Stomach smooth muscle (tissue), 2 donors: ENCODE measurements around the gene NAP1L4.

Experiments
- H3K27ac ChIP-seq: one replicate; pipeline ENCODE4 v1.7.0; 2013; ENCODE audit warnings: mild to moderate bottlenecking, low read length, inconsistent platforms
- H3K27me3 ChIP-seq, 2 donors: one replicate each; pipeline ENCODE4 v1.7.0; 2013; ENCODE audit warnings: low read length in 2 of 2; ENCODE audit not compliant: insufficient read depth in 2 of 2, control insufficient read depth in 1 of 2
- H3K36me3 ChIP-seq, 2 donors: one replicate each; pipeline ENCODE4 v1.7.0; 2013; ENCODE audit warnings: low read length in 2 of 2; ENCODE audit not compliant: control insufficient read depth in 2 of 2, insufficient read depth in 2 of 2
- H3K4me1 ChIP-seq: one replicate; pipeline ENCODE4 v1.7.0; 2013; ENCODE audit warnings: low read length; ENCODE audit not compliant: control insufficient read depth, insufficient read depth
- H3K4me3 ChIP-seq, 2 donors: one replicate each; pipeline ENCODE4 v1.7.0; 2013; ENCODE audit warnings: low read length in 2 of 2
- H3K9ac ChIP-seq, 2 donors: one replicate each; pipeline ENCODE4 v1.7.0; 2013; ENCODE audit warnings: low read length in 2 of 2, mild to moderate bottlenecking in 1 of 2
- H3K9me3 ChIP-seq, 2 donors: one replicate each; pipeline ENCODE4 v1.7.0; 2013; ENCODE audit warnings: low read length in 2 of 2; ENCODE audit not compliant: control insufficient read depth in 2 of 2
- donor health status: healthy.
- donor health status: Pancreatic carcinoma.

NAP1L4 gene

DNA sequence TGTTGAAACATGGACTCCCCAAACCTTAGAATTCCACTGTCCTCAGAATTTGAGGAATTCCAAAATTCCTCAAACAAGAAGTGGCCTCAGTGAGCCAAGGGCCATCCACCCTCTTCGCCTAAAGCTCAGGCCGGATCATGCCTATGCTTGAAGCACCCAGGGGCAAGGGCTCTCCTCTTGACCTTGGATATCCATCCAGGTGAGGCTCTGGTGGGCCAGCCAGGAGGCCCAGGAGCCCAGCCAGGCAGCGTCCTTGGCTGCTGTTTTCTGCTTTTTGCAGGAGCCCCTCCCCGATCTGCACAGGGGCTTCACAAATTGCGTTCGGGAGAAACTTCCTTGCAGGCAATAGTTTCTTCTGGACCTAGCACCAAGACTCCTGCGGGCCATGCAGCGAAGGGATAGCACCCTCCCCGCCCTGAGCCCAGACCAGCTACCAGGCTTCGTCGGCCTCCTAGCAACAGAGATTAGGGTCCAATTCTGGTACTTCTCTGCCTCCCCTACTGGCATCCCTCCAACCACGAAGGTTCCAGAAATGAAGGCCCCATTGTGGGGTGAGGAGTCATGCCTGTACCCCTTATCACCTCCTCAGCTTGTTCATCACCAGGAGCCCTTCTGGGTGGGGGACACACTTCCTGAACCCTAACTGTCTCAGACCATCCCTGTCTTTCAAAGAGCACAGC, 64.9 kb downstream of the NAP1L4 start:
- Histone ChIP-seq H3K27me3 (peaks cover 8 to 40% of the 10 kb centered on the region in 2 donors), H3K4me1 (peaks cover 27% of the 10 kb centered on the region), H3K4me3 (no peak overlapping the region), H3K27ac (no peak overlapping the region), H3K36me3 (no peaks in the 10 kb centered on the region), H3K9ac (no peak overlapping the region), H3K9me3 (no peaks in the 10 kb centered on the region)

DNA sequence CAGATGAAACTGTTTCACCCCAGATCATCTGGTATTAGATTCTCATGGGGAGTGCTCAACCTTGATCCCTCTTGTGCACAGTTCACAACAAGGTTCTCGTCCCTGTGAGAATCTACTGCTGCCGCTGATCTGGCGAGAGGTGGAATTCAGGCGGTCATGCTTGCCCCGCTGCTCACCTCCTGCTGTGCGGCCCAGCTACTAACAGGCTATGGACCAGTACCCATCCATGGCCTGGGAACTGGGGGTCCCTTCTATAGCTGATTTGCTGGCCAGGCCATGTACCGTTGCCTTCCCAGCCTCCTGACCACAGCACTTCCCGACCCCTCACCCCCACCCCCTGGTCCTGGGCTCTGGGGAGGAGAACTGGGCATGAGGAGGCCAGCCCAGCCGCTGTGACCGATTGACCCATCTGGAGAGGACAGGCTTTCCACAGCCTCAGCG, 65.5 kb downstream of the NAP1L4 start:
- H3K27ac ChIP-seq, result no peak overlapping the region
- no peaks in the 10 kb centered on the region for H3K36me3 ChIP-seq
- H3K9ac ChIP-seq, result no peak overlapping the region
- H3K9me3 ChIP-seq, result no peaks in the 10 kb centered on the region
- H3K4me1 ChIP-seq, result peaks cover 27% of the 10 kb centered on the region
- H3K4me3 ChIP-seq, result no peak overlapping the region
- peaks cover 8 to 40% of the 10 kb centered on the region in 2 donors for H3K27me3 ChIP-seq

DNA sequence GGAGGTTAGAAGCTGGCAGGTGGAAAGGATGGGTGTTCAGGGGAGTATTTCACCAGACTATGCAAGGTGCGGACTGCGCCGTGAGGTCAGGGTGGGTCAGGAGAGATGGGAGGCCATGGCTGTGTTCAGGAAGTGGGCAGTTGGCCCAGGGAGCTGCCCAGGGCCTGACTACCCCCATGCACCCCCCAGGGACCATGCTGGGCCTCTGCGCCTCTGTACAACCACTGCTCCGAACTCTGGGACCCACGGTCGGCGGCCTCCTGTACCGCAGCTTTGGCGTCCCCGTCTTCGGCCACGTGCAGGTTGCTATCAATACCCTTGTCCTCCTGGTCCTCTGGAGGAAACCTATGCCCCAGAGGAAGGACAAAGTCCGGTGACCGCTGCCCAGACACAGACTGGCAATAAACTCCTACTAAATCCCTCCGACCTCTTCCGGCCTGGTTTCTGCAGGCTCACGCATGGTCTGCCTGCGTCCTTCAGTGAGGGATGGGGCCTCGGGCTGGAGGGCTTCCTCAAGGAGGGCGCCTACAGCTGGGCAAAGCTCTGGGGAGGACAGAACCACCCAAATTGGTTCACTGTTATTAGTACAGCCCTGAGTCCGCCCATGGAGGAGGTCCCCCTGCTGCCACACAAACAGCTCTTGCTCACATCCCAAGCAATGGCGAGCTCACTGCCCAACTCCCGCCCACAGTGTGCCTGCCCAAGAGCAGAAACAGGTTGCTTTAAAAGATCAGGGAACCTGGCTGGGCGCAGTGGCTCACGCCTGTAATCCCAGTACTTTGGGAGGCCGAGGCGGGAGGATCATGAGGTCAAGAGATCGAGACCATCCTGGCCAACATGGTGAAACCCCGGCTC, 67.1 kb downstream of the NAP1L4 start:
- Histone ChIP-seq H3K4me1 (peaks cover 20% of the 10 kb centered on the region), H3K4me3 (no peak overlapping the region), H3K9ac (no peak overlapping the region), H3K27me3 (peaks cover 8 to 32% of the 10 kb centered on the region in 2 donors), H3K27ac (no peak overlapping the region), H3K9me3 (no peaks in the 10 kb centered on the region), H3K36me3 (no peaks in the 10 kb centered on the region)

DNA sequence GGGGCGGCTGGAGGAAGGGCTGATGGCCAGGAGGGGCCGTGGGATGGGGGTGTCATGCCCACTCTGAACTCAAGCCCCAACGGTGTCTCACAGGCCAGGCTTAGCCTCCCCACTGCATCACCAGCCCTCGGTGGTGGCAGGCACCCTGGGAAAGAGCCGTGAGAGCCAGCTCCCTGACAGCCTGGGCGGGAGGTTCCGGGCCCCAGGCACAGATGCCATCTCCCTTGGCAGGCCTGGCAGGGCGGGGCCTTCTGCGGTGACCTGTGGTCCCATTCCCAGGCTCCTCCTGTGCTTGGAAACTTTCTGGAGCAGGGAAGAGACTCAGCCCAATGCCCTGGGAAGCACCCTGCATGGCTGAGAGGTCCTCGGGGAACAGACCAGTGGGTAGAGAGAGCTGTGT, 67.7 kb downstream of the NAP1L4 start:
- Histone ChIP-seq H3K36me3 (no peaks in the 10 kb centered on the region), H3K27me3 (peaks cover 8 to 26% of the 10 kb centered on the region in 2 donors), H3K4me1 (peaks cover 13% of the 10 kb centered on the region), H3K9me3 (no peaks in the 10 kb centered on the region), H3K27ac (no peak overlapping the region), H3K9ac (no peak overlapping the region), H3K4me3 (no peak overlapping the region)

DNA sequence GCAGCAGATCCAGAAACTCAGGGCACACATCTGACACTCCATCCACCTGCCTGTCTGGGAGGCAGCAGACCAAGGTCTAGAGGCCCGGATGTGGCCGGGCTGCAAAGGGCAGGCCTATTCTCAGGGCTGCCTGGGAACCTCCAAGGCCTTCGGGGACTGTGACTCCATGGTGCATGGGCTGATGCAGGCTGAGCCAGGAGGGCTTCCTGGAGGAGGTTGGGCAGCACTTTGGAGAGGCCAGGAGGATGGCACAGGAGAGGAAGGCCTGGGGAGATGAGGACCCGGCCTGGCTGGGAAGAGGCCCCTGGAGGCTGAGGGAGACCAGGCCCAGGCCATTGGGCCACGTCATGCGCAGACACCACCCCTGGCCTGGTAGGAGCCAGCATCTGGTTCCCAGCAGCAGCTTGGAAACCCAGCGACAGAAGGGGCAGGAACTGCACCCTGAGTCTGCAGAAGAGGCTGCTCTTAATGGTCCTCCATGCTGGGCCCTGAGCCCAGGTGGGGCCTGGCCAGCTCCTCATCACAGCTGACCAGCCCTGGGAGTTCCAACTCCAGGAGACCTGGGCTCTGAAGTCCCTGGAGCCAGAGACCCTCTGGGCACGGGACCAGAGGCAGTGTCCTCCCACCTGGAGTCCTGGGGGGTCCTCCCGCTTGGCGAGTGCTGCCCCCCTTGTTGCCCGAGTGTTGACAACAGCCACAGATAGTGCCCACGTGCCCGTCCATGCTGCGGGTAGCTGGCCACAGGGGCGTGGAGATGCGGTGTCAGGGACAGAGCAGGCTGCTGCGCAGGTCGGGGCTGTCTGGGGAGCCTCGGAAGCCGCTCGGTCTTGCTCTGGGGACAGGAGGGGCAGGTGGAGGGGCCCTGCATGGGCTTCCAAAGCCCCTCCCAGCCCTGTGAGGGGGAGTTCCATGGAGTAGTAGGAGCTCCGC, 68.4 kb downstream of the NAP1L4 start:
- Histone ChIP-seq H3K4me1 (peaks cover 9% of the 10 kb centered on the region), H3K27ac (no peak overlapping the region), H3K36me3 (no peaks in the 10 kb centered on the region), H3K9me3 (no peaks in the 10 kb centered on the region), H3K4me3 (no peak overlapping the region), H3K27me3 (peaks cover 8 to 20% of the 10 kb centered on the region in 2 donors), H3K9ac (no peak overlapping the region)

DNA sequence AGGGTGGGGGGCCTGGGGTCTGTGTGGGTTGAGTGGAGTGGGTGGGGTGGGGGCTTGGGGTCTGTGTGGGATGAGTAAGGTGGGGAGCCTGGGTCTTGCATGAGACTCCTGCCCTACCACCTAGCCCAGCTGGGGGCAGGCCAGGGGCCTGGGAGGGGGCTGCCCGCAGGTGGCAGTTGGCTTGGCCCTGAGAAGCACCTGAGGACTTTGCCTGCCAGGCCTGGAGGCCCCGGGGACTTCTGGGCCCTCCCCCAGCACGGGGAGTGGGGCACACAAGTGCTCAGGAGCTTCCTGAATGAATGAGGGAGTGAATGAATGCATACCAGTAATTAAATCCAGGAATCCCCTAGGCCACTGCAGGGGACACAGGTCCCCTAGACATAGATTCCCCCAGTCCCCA, 69.5 kb downstream of the NAP1L4 start:
- Histone ChIP-seq H3K27me3 (peaks cover 5 to 10% of the 10 kb centered on the region in 2 donors), H3K4me1 (no peaks in the 10 kb centered on the region), H3K9ac (no peak overlapping the region), H3K27ac (no peak overlapping the region), H3K9me3 (no peaks in the 10 kb centered on the region), H3K4me3 (no peak overlapping the region), H3K36me3 (no peaks in the 10 kb centered on the region)

DNA sequence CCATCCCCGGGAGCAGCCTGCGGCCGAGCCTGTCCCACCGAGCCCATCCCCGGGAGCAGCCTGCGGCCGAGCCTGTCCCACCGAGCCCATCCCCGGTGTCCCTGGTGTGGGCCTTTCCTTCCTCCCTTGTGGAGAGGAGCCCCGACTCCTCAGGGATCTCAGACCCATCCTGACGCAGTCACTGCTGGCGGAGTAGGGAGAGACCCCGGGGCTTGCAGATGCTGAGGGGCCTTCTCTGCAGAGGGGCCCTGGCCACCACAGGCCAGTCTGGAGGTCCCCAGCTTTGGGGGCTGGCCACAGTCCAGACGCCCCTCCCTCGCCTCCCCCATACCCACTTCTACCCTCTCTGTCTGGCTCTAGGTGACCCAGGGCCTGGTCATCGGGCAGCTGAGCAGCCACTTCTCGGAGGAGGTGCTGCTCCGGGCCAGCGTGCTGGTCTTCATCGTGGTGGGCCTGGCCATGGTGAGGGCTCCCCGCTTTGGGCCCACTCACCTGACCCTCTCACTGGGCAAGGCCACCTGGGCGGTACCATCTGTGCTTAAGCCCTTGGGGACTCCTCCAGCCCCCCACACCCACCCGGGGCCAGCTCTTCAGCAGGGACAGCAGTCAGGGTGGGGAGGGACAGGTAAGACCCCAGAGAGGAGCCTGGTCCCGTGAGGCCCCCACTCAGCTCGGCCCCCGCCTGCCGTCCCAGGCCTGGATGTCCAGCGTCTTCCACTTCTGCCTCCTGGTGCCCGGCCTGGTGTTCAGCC, 70.2 kb downstream of the NAP1L4 start:
- Histone ChIP-seq H3K36me3 (no peaks in the 10 kb centered on the region), H3K4me3 (no peak overlapping the region), H3K4me1 (no peaks in the 10 kb centered on the region), H3K9me3 (no peaks in the 10 kb centered on the region), H3K9ac (no peak overlapping the region), H3K27ac (no peak overlapping the region), H3K27me3 (peaks cover 0 to 2% of the 10 kb centered on the region in 2 donors)

DNA sequence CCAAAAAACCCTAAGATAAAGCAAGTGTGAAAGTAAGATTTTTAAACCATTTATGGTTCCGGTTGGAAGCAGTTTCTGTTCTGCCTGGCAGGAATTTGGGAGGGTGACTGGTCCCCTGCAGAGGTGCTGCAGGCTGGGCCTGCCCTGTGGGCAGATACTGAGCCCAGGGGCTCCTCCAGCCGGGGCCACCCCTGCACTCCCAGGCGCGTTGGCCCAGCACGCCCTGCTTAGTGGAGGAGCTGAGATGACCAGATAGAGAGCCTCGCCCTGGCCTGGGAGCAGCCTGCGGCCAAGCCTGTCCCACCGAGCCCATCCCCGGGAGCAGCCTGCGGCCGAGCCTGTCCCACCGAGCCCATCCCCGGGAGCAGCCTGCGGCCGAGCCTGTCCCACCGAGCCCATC, 70.9 kb downstream of the NAP1L4 start:
- Histone ChIP-seq H3K27ac (no peak overlapping the region), H3K36me3 (no peaks in the 10 kb centered on the region), H3K9ac (no peak overlapping the region), H3K4me1 (no peaks in the 10 kb centered on the region), H3K4me3 (no peak overlapping the region), H3K9me3 (no peaks in the 10 kb centered on the region), H3K27me3 (no peaks in the 10 kb centered on the region)

DNA sequence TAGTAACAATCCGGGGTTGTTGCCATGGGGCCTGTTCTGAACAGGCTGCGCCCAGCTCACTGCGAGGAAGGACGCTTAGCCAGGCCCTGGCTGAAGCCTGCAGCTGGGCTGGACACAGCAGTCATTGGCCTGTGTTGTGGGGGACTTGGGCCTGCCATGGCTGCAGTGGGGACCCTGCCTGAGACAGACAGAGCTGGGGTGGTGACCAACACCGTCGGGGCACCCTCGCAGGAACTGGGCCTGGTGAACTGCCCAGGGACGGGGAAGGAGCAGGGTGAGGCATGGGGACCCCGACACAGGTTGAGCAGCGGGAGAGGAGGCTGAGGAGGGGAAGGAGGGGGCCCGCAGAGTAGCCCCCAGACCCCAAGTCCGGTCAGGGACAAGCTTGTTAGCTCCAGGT, 71.8 kb downstream of the NAP1L4 start:
- Histone ChIP-seq H3K27ac (no peak overlapping the region), H3K9me3 (no peaks in the 10 kb centered on the region), H3K4me1 (no peaks in the 10 kb centered on the region), H3K9ac (no peak overlapping the region), H3K36me3 (no peaks in the 10 kb centered on the region), H3K4me3 (no peak overlapping the region), H3K27me3 (no peaks in the 10 kb centered on the region)

DNA sequence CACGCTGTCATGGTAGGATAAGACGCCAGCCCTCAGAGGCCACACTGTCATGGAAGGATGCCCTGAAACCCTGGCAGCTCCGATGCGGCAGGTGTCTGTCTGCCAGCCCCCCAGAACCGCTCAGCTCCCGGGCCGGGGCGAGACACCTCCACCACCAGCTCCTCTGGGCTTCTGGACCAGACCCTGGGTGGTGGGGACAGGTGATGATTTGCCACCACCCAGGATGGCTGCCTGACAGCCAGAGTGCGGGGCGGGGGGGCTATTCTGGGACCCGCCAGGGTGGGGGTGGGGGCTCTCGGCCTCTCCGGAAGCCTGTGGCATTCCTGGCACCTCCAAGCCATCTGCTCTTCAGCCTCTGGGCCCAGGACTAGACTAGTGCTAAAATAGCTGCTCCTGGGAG, 72.3 kb downstream of the NAP1L4 start:
- H3K27me3 ChIP-seq, result no peaks in the 10 kb centered on the region
- H3K27ac ChIP-seq, result no peak overlapping the region
- H3K4me3 ChIP-seq, result no peak overlapping the region
- no peaks in the 10 kb centered on the region for H3K9me3 ChIP-seq
- no peak overlapping the region for H3K9ac ChIP-seq
- H3K4me1 ChIP-seq, result no peaks in the 10 kb centered on the region
- H3K36me3 ChIP-seq, result no peaks in the 10 kb centered on the region
